Liver (tissue), 9 donors: Measurements from ENCODE around the gene TMA16. TPM values are rescaled to one million over a fixed set of nuclear protein-coding genes. Genes with fewer than 3 reads are reported as not detected.

Experiments
- DNase-seq: peaks from one replicate; pipeline ENCODE4 v3.0.0-alpha.2; 2017; ENCODE audit warnings: low spot score
- H3K27ac ChIP-seq, 2 donors: one replicate each; pipeline ENCODE4 v1.7.0; 2013; ENCODE audit warnings: inconsistent platforms in 2 of 2, low read length in 2 of 2, control low read depth in 1 of 2, low read depth in 1 of 2, mild to moderate bottlenecking in 1 of 2
- H3K27me3 ChIP-seq, 4 donors: one replicate each; pipeline versions ENCODE4 v1.6.1 to v1.7.0; 2013; ENCODE audit warnings: low read length in 3 of 4, inconsistent platforms in 1 of 4, mild to moderate bottlenecking in 1 of 4, moderate library complexity in 1 of 4; ENCODE audit not compliant: control insufficient read depth in 4 of 4, insufficient read depth in 4 of 4
- H3K36me3 ChIP-seq, 4 donors: one replicate each; pipeline versions ENCODE4 v1.6.1 to v1.7.0; 2013; ENCODE audit warnings: low read length in 3 of 4, mild to moderate bottlenecking in 3 of 4, low read depth in 1 of 4, moderate library complexity in 1 of 4; ENCODE audit not compliant: control insufficient read depth in 4 of 4, insufficient read depth in 3 of 4
- H3K4me1 ChIP-seq, 4 donors: one replicate each; pipeline versions ENCODE4 v1.6.1 to v1.7.0; 2013; ENCODE audit warnings: low read length in 3 of 4, mild to moderate bottlenecking in 3 of 4, moderate library complexity in 1 of 4; ENCODE audit not compliant: control insufficient read depth in 4 of 4, insufficient read depth in 4 of 4
- H3K4me3 ChIP-seq, 3 donors: one replicate each; pipeline versions ENCODE4 v1.6.1 to v1.7.0; 2013; ENCODE audit warnings: low read length in 3 of 3, control low read depth in 1 of 3, low read depth in 1 of 3, mild to moderate bottlenecking in 1 of 3
- H3K9ac ChIP-seq, 2 donors: one replicate each; pipeline ENCODE4 v1.7.0; 2013; ENCODE audit warnings: low read length in 2 of 2, mild to moderate bottlenecking in 2 of 2, moderate library complexity in 2 of 2, control low read depth in 1 of 2, low read depth in 1 of 2
- H3K9me3 ChIP-seq, 4 donors: one replicate each; pipeline versions ENCODE4 v1.6.1 to v1.7.0; 2013; ENCODE audit warnings: low read length in 3 of 4; ENCODE audit not compliant: control insufficient read depth in 4 of 4
- CTCF ChIP-seq: fragments of 150-350 bp; IDR thresholded peaks from 2 replicates; pipeline ENCODE4 v1.5.1; 2017; ENCODE audit warnings: improper control_type of control experiment, low read depth, low read length; ENCODE audit not compliant: missing input control
- EGR1 ChIP-seq, 2 donors: IDR thresholded peaks; 2 replicates each; pipeline ENCODE4 v1.6.1; 2016 to 2018; ENCODE audit warnings: antibody characterized with exemption in 2 of 2, low read depth in 2 of 2
- FOXA1 ChIP-seq: IDR thresholded peaks from 2 replicates; pipeline ENCODE4 v1.6.1; 2016; ENCODE audit warnings: antibody characterized with exemption
- FOXA2 ChIP-seq: IDR thresholded peaks from 2 replicates; pipeline ENCODE4 v1.6.1; 2016; ENCODE audit warnings: antibody characterized with exemption
- GABPA ChIP-seq, 2 donors: IDR thresholded peaks in 1 of 2; conservative IDR thresholded peaks in 1 of 2; 2 replicates each; pipeline ENCODE4 v1.6.1; 2016; ENCODE audit warnings: antibody characterized with exemption in 2 of 2, mild to moderate bottlenecking in 1 of 2, moderate library complexity in 1 of 2
- HNF4A ChIP-seq, 2 donors: conservative IDR thresholded peaks; 2 replicates each; pipeline ENCODE4 v1.6.1; 2016; ENCODE audit warnings: antibody characterized with exemption in 2 of 2, mild to moderate bottlenecking in 2 of 2
- HNF4G ChIP-seq: IDR thresholded peaks from 2 replicates; pipeline ENCODE4 v1.6.1; 2016; ENCODE audit warnings: antibody characterized with exemption
- JUND ChIP-seq, 2 donors: IDR thresholded peaks; 2 replicates each; pipeline ENCODE4 v1.6.1; 2016; ENCODE audit warnings: antibody characterized with exemption in 2 of 2
- MAX ChIP-seq: IDR thresholded peaks from 2 replicates; pipeline ENCODE4 v1.6.1; 2016; ENCODE audit warnings: antibody characterized with exemption
- NR2F2 ChIP-seq: IDR thresholded peaks from 2 replicates; pipeline ENCODE4 v1.6.1; 2016; ENCODE audit warnings: antibody characterized with exemption
- RAD21 ChIP-seq, 2 donors: IDR thresholded peaks; 2 replicates each; pipeline ENCODE4 v1.6.1; 2016; ENCODE audit warnings: antibody characterized with exemption in 2 of 2, mild to moderate bottlenecking in 2 of 2
- RXRA ChIP-seq, 2 donors: IDR thresholded peaks; 2 replicates each; pipeline ENCODE4 v1.6.1; 2017 to 2018; ENCODE audit warnings: antibody characterized with exemption in 2 of 2, mild to moderate bottlenecking in 1 of 2
- SP1 ChIP-seq: IDR thresholded peaks from 2 replicates; pipeline ENCODE4 v1.6.1; 2018; ENCODE audit warnings: antibody characterized with exemption, mild to moderate bottlenecking
- TAF1 ChIP-seq: conservative IDR thresholded peaks from 2 replicates; pipeline ENCODE4 v1.6.1; 2016; ENCODE audit warnings: antibody characterized with exemption, mild to moderate bottlenecking
- YY1 ChIP-seq: IDR thresholded peaks from 2 replicates; pipeline ENCODE4 v1.6.1; 2016; ENCODE audit warnings: antibody characterized with exemption, mild to moderate bottlenecking
- ZBTB33 ChIP-seq: IDR thresholded peaks from 2 replicates; pipeline ENCODE4 v1.6.1; 2016; ENCODE audit warnings: antibody characterized with exemption
- WGBS: extraction: QIAGEN DNeasy Blood & Tissue Kit; methylation state at CpG from one replicate; pipeline ENCODE4 v1.1.7; 2013; 5-methylcytosine and 5-hydroxymethylcytosine counted together
- polyA plus RNA-seq, 2 donors: library from polyadenylated mRNA; stranded (reverse) in 1 of 2; unstranded in 1 of 2; fragments of 200-250 nt in 1 of 2; fragments of >200 nt in 1 of 2; fragmentation: Nextera tagmentation in 1 of 2; extraction: Ambion mirVana in 1 of 2; gene quantifications; one replicate each; pipeline versions ENCODE4 v1.2.1 to v1.2.3, GENCODE V29; 2013 to 2015
- total RNA-seq, 2 donors: library from RNA; depleted of rRNA; stranded (reverse); fragments of >200 nt; gene quantifications; one replicate each; pipeline ENCODE4 v1.2.3, GENCODE V29; 2014
- TF ChIP-seq, protein P1 (sequence below): IDR thresholded peaks from 2 replicates; pipeline ENCODE4 v1.6.1; 2016; ENCODE audit warnings: antibody characterized with exemption
- TF ChIP-seq, protein P2 (sequence below): IDR thresholded peaks from 2 replicates; pipeline ENCODE4 v1.6.1; 2016; ENCODE audit warnings: antibody characterized with exemption, mild to moderate bottlenecking
- donor health status: healthy.
- donor health status: healthy.
- donor health status: healthy.
- donor health status: healthy.
- donor health status: healthy.

TMA16 gene
- total and polyA plus RNA-seq, 4 donors: 7.5 to 11.1 (median 9.6) TPM

- Histone ChIP-seq H3K27ac (no peak overlapping the region), H3K4me1 (no peaks in the 10 kb centered on the region), H3K9ac (no peak overlapping the region), H3K9me3 (no peaks in the 10 kb centered on the region), H3K4me3 (no peak overlapping the region), H3K36me3 (no peaks in the 10 kb centered on the region), H3K27me3 (no peaks in the 10 kb centered on the region)
- 69% methylated on average over 1 of the region's 1 CpG for WGBS
- TF ChIP-seq HNF4G (no peak), SP1 (no peak), JUND (IDR thresholded peaks at IDR 0.05) (no peak), GABPA (IDR thresholded peaks at IDR 0.05 in 1 of 2, conservative IDR thresholded peaks at IDR 0.05 in 1 of 2) (no peak)
- DNase-seq: no peak
Measured at GRCh38 chr4:163489929-163490328, 4.6 kb upstream of the TMA16 start.

DNA sequence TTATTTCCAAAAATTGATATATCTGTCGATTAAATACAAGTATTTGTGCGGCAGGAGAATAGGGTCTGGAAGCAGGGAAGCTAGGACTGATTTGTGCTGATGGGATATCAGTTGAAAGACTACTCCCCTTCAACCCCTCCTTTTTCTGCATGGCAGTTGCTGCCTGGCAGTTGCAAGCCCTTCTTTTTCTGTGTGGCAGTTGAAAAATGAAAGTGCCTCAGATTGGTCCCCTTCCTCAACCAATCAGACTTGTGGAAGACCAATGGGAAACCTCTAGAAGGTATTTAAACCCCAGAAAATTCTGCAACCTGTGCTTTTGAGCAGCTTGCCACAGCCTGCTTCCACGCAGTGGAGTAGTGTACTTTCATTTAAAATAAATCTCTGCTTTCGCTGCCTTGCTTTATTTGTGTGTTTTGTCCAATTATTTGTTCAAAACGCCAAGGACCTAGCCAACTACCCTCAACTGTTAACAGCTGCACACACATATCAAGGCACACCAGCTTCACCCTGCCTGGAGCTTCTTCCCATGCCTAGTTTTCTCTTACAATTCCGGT is 1.5 kb upstream of the TMA16 start:
- TF ChIP-seq EGR1 (IDR thresholded peaks at IDR 0.05; ENCODE audit: low read depth in 2 of 2) (no peak), RXRA (IDR thresholded peaks at IDR 0.05) (no peak), MAX (no peak), HNF4A (conservative IDR thresholded peaks at IDR 0.05) (no peak), HNF4G (no peak), GABPA (IDR thresholded peaks at IDR 0.05 in 1 of 2, conservative IDR thresholded peaks at IDR 0.05 in 1 of 2) (no peak), NR2F2 (no peak), RAD21 (IDR thresholded peaks at IDR 0.05) (no peak), SP1 (no peak), JUND (IDR thresholded peaks at IDR 0.05) (no peak), CTCF (no peak), FOXA2 (no peak), TAF1 (no peak), YY1 (no peak), FOXA1 (no peak), ZBTB33 (no peak)
- TF ChIP-seq, protein P1, sequence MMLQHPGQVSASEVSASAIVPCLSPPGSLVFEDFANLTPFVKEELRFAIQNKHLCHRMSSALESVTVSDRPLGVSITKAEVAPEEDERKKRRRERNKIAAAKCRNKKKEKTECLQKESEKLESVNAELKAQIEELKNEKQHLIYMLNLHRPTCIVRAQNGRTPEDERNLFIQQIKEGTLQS: no peak
- TF ChIP-seq, protein P2, sequence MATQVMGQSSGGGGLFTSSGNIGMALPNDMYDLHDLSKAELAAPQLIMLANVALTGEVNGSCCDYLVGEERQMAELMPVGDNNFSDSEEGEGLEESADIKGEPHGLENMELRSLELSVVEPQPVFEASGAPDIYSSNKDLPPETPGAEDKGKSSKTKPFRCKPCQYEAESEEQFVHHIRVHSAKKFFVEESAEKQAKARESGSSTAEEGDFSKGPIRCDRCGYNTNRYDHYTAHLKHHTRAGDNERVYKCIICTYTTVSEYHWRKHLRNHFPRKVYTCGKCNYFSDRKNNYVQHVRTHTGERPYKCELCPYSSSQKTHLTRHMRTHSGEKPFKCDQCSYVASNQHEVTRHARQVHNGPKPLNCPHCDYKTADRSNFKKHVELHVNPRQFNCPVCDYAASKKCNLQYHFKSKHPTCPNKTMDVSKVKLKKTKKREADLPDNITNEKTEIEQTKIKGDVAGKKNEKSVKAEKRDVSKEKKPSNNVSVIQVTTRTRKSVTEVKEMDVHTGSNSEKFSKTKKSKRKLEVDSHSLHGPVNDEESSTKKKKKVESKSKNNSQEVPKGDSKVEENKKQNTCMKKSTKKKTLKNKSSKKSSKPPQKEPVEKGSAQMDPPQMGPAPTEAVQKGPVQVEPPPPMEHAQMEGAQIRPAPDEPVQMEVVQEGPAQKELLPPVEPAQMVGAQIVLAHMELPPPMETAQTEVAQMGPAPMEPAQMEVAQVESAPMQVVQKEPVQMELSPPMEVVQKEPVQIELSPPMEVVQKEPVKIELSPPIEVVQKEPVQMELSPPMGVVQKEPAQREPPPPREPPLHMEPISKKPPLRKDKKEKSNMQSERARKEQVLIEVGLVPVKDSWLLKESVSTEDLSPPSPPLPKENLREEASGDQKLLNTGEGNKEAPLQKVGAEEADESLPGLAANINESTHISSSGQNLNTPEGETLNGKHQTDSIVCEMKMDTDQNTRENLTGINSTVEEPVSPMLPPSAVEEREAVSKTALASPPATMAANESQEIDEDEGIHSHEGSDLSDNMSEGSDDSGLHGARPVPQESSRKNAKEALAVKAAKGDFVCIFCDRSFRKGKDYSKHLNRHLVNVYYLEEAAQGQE: no peak
- Histone ChIP-seq H3K9ac (no peak overlapping the region), H3K4me1 (peaks cover 0 to 6% (median 3%) of the 10 kb centered on the region in 4 donors), H3K9me3 (no peaks in the 10 kb centered on the region), H3K27ac (no peak overlapping the region), H3K27me3 (no peaks in the 10 kb centered on the region), H3K4me3 (no peak overlapping the region), H3K36me3 (no peaks in the 10 kb centered on the region)
- 92% methylated on average over 6 of the region's 6 CpGs for WGBS
- DNase-seq: no peak
